CD4-positive, alpha-beta T cell treated with Interleukin-6 at 100 ng/mL for 8 hours (primary cell): Measurements from ENCODE around the gene HIVEP3.

ENCODE experiments used
- DNase-seq: peaks from one replicate; pipeline ENCODE4 v3.0.0-alpha.2; 2020; ENCODE audit warnings: mixed read lengths, low spot score

HIVEP3 gene

GRCh38 chr1:41648844-41649243 lies 269.9 kb downstream of the HIVEP3 start:
- no peak for DNase-seq

GRCh38 chr1:41648230-41648629 lies 270.5 kb downstream of the HIVEP3 start:
- DNase-seq, result no peak

- no peak for DNase-seq
Observed at GRCh38 chr1:41647221-41648135, 271.2 kb downstream of the HIVEP3 start.

- DNase-seq, result no peak
Observed at GRCh38 chr1:41646186-41646585, 272.5 kb downstream of the HIVEP3 start.

- no peak for DNase-seq
Observed at GRCh38 chr1:41645062-41645461, 273.7 kb downstream of the HIVEP3 start.

GRCh38 chr1:41642922-41643821 lies 275.6 kb downstream of the HIVEP3 start:
- no peak for DNase-seq

GRCh38 chr1:41641941-41642527 lies 276.7 kb downstream of the HIVEP3 start:
- DNase-seq, result no peak

GRCh38 chr1:41641475-41641814 lies 277.3 kb downstream of the HIVEP3 start:
- DNase-seq, result no peak

- no peak for DNase-seq
Observed at GRCh38 chr1:41640756-41641474, 277.8 kb downstream of the HIVEP3 start.

- DNase-seq, result no peak
Observed at GRCh38 chr1:41640141-41640751, 278.5 kb downstream of the HIVEP3 start.

GRCh38 chr1:41639332-41639936 lies 279.3 kb downstream of the HIVEP3 start:
- DNase-seq, result no peak

- DNase-seq, result no peak
Observed at GRCh38 chr1:41638086-41639024, 280.4 kb downstream of the HIVEP3 start.

GRCh38 chr1:41637367-41637766 lies 281.4 kb downstream of the HIVEP3 start:
- DNase-seq, result no peak

GRCh38 chr1:41633764-41634163 lies 285.0 kb downstream of the HIVEP3 start:
- no peak for DNase-seq

- DNase-seq, result no peak
Observed at GRCh38 chr1:41632781-41633575, 285.7 kb downstream of the HIVEP3 start.

GRCh38 chr1:41631971-41632370 lies 286.8 kb downstream of the HIVEP3 start:
- no peak for DNase-seq

GRCh38 chr1:41631154-41631553 lies 287.6 kb downstream of the HIVEP3 start:
- no peak for DNase-seq

GRCh38 chr1:41629571-41629970 lies 289.2 kb downstream of the HIVEP3 start:
- no peak for DNase-seq

GRCh38 chr1:41629141-41629540 lies 289.6 kb downstream of the HIVEP3 start:
- DNase-seq, result no peak
